ENCODE results near the gene MBD6.
A peak's percentile ranks its signal among the peaks of the same experiment; 100 is the strongest.

Gene MBD6

GRCh38 chr12:57530396-57531142 is 7.9 kb downstream of the MBD6 start:
- H3K27me3 ChIP-seq (ENCODE audit: insufficient read depth, low read depth, severe bottlenecking): no peaks in the 10 kb centered on the region
- peak overlapping the region; percentile 27; the same call in 1 of the 2 replicates for H3K27ac ChIP-seq
- TF ChIP-seq CTCF (IDR thresholded peaks at IDR 0.05; ENCODE audit: low read depth, low read length): no peak
- peaks cover 92% of the 10 kb centered on the region for H3K36me3 ChIP-seq
- no peak for DNase-seq
- no peaks in the 10 kb centered on the region for H3K9me3 ChIP-seq (ENCODE audit: severe bottlenecking)
- H3K4me3 ChIP-seq (ENCODE audit: low read depth, low read length): no peak overlapping the region

- DNase-seq: no peak
- no peak overlapping the region for H3K4me3 ChIP-seq (ENCODE audit: low read depth, low read length)
- TF ChIP-seq CTCF (IDR thresholded peaks at IDR 0.05; ENCODE audit: low read depth, low read length): no peak
- H3K9me3 ChIP-seq (ENCODE audit: severe bottlenecking): no peaks in the 10 kb centered on the region
- H3K27ac ChIP-seq: no peak overlapping the region; the same call in none of the 2 replicates
- H3K36me3 ChIP-seq: peaks cover 91% of the 10 kb centered on the region
- H3K27me3 ChIP-seq (ENCODE audit: insufficient read depth, low read depth, severe bottlenecking): no peaks in the 10 kb centered on the region
Observed at GRCh38 chr12:57531836-57532235, 9.2 kb downstream of the MBD6 start.

- peak overlapping the region; percentile 45 for H3K27ac ChIP-seq
- H3K9me3 ChIP-seq (ENCODE audit: severe bottlenecking): no peaks in the 10 kb centered on the region
- H3K36me3 ChIP-seq: peaks cover 90% of the 10 kb centered on the region
- H3K4me3 ChIP-seq (ENCODE audit: low read depth, low read length): no peak overlapping the region
- no peak for TF ChIP-seq CTCF (IDR thresholded peaks at IDR 0.05; ENCODE audit: low read depth, low read length)
- no peaks in the 10 kb centered on the region for H3K27me3 ChIP-seq (ENCODE audit: insufficient read depth, low read depth, severe bottlenecking)
- DNase-seq: peak; percentile 58
Observed at GRCh38 chr12:57533108-57533507, 10.5 kb downstream of the MBD6 start.

GRCh38 chr12:57534250-57534649 is 11.6 kb downstream of the MBD6 start:
- H3K4me3 ChIP-seq (ENCODE audit: low read depth, low read length): no peak overlapping the region
- no peak for DNase-seq
- no peak overlapping the region; the same call in 1 of the 2 replicates for H3K27ac ChIP-seq
- peaks cover 88% of the 10 kb centered on the region for H3K36me3 ChIP-seq
- TF ChIP-seq CTCF (IDR thresholded peaks at IDR 0.05; ENCODE audit: low read depth, low read length): no peak
- H3K27me3 ChIP-seq (ENCODE audit: insufficient read depth, low read depth, severe bottlenecking): no peaks in the 10 kb centered on the region
- H3K9me3 ChIP-seq (ENCODE audit: severe bottlenecking): no peaks in the 10 kb centered on the region

- H3K36me3 ChIP-seq: peaks cover 86% of the 10 kb centered on the region
Observed at GRCh38 chr12:57534991-57535543, 12.4 kb downstream of the MBD6 start.

More at GRCh38 chr12:57534991-57535543, 12.4 kb downstream of the MBD6 start:
- no peak for TF ChIP-seq CTCF (IDR thresholded peaks at IDR 0.05; ENCODE audit: low read depth, low read length)
- H3K27ac ChIP-seq: no peak overlapping the region
- no peak overlapping the region for H3K4me3 ChIP-seq (ENCODE audit: low read depth, low read length)
- H3K9me3 ChIP-seq (ENCODE audit: severe bottlenecking): no peaks in the 10 kb centered on the region
- no peak for DNase-seq
- no peaks in the 10 kb centered on the region for H3K27me3 ChIP-seq (ENCODE audit: insufficient read depth, low read depth, severe bottlenecking)
